Measurements from ENCODE around the gene DSEL.

DNA sequence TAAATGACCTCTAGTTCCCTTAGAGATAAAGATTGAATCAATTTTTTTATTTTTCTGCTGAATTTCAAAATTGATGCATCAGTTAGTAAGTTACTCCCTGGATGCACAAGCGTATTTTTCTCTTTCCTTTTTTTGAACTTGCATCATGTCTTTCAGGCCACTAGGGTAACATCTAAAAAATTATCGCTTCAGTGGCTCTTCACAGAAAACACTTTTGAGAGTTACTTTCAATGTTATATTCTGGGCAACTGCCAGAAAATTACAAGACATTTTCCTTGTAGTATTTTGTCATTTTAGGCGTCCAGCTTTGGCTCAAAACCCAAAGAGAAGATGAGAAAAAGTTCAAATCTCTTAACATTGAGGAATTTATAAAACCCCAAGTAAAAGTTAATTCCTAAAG is 59.8 kb downstream of the DSEL start:
- TF ChIP-seq, protein P1, sequence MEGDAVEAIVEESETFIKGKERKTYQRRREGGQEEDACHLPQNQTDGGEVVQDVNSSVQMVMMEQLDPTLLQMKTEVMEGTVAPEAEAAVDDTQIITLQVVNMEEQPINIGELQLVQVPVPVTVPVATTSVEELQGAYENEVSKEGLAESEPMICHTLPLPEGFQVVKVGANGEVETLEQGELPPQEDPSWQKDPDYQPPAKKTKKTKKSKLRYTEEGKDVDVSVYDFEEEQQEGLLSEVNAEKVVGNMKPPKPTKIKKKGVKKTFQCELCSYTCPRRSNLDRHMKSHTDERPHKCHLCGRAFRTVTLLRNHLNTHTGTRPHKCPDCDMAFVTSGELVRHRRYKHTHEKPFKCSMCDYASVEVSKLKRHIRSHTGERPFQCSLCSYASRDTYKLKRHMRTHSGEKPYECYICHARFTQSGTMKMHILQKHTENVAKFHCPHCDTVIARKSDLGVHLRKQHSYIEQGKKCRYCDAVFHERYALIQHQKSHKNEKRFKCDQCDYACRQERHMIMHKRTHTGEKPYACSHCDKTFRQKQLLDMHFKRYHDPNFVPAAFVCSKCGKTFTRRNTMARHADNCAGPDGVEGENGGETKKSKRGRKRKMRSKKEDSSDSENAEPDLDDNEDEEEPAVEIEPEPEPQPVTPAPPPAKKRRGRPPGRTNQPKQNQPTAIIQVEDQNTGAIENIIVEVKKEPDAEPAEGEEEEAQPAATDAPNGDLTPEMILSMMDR (IDR thresholded peaks at IDR 0.05; ENCODE audit: low read depth, low read length, poor library complexity, severe bottlenecking) = no peak
- TF ChIP-seq EZH2phosphoT487 (IDR thresholded peaks at IDR 0.05; ENCODE audit: borderline replicate concordance, low read length) = no peak

Measured in DOHH2 (cell line).